ENCODE measurements around the gene OLFML2B. TPM values are rescaled to one million over a fixed set of nuclear protein-coding genes. Genes with fewer than 3 reads are reported as not detected.

The OLFML2B gene
- total and polyA plus RNA-seq, 2 of the 4 experiments (the other 2 are of a cell fraction) = 0.36 to 0.74 TPM

GRCh38 chr1:162038624-162039023 is 15.0 kb upstream of the OLFML2B start:
- ChIA-PET POLR2A (ENCODE audit: unreplicated experiment) (no interaction called here), CTCF (interaction anchor here (1.0 to 5.0 kb wide), 2 partner anchors 18 to 246 kb away, joined by 3 to 76 read pairs; no protein-coding TSS in a partner anchor)
- H3K4me2 ChIP-seq (ENCODE audit: low read depth, low read length) = no peak overlapping the region
- no peaks in the 10 kb centered on the region for H3K9me1 ChIP-seq (ENCODE audit: insufficient read depth, low read length)
- H2AK5ac ChIP-seq (ENCODE audit: low read depth, low read length) = no peak overlapping the region
- no peak overlapping the region for H4K8ac ChIP-seq (ENCODE audit: low read depth in 2 of 2, low read length in 2 of 2)
- no peaks in the 10 kb centered on the region for H3K4me1 ChIP-seq (ENCODE audit: control insufficient read depth, insufficient read depth, low read length)
- TF ChIP-seq POLR2A (IDR thresholded peaks at IDR 0.05; ENCODE audit: low read depth, low read length) (no peak), ELK1 (IDR thresholded peaks at IDR 0.05; ENCODE audit: borderline replicate concordance, low read depth, low read length) (no peak), MAFK (IDR thresholded peaks at IDR 0.05; ENCODE audit: low read depth, low read length) (no peak), CTCF (conservative IDR thresholded peaks at IDR 0.05; ENCODE audit: low read depth, low read length) (no peak), SMC3 (IDR thresholded peaks at IDR 0.05; ENCODE audit: low read depth, low read length) (no peak), RCOR1 (IDR thresholded peaks at IDR 0.05; ENCODE audit: insufficient replicate concordance, low read length) (no peak), USF2 (IDR thresholded peaks at IDR 0.05; ENCODE audit: low read depth, low read length) (no peak), MAZ (IDR thresholded peaks at IDR 0.05; ENCODE audit: borderline replicate concordance, low read depth, low read length) (no peak), MXI1 (IDR thresholded peaks at IDR 0.05; ENCODE audit: borderline replicate concordance, low read depth, low read length) (no peak), FOS (IDR thresholded peaks at IDR 0.05; ENCODE audit: low read depth, low read length) (no peak), NFE2L2 (IDR thresholded peaks at IDR 0.05; ENCODE audit: low read depth, low read length) (no peak), CEBPB (IDR thresholded peaks at IDR 0.05; ENCODE audit: low read depth, low read length) (no peak), RAD21 (IDR thresholded peaks at IDR 0.05; ENCODE audit: low read length) (no peak), BHLHE40 (IDR thresholded peaks at IDR 0.05; ENCODE audit: low read depth, low read length) (no peak), RFX5 (IDR thresholded peaks at IDR 0.05; ENCODE audit: low read depth, low read length) (no peak), CHD1 (IDR thresholded peaks at IDR 0.05; ENCODE audit: low read depth, low read length) (no peak)
- H3K4me3 ChIP-seq (ENCODE audit: insufficient read depth, low read depth, low read length) = no peak overlapping the region
- H2AK9ac ChIP-seq (replicated peaks; ENCODE audit: low read depth, low read length, poor library complexity) = no peak overlapping the region
- no TSS peak for BruUV-seq (replicated peaks)
- no peak overlapping the region for H2BK120ac ChIP-seq (ENCODE audit: low read depth, low read length)
- no peak overlapping the region for H2AFZ ChIP-seq (replicated peaks; ENCODE audit: low read length, poor library complexity)
- H3K9me3 ChIP-seq (ENCODE audit: control insufficient read depth, insufficient read depth, low read length) = no peaks in the 10 kb centered on the region
- WGBS, 2 experiments (ENCODE audit: extremely low coverage in 2 of 2, insufficient read length in 1 of 2) = no CpG with 5 or more reads among the region's 1 CpG
- no peaks in the 10 kb centered on the region for H3K36me3 ChIP-seq (ENCODE audit: control insufficient read depth, insufficient read depth, low read length)
- no peak overlapping the region for H4K91ac ChIP-seq (ENCODE audit: insufficient read depth, low read depth, low read length)
- intact Hi-C loops (cut with micrococcal nuclease) = no loop called here
- in situ Hi-C loops (cut with MboI; ENCODE audit: low sequenced_read_pairs) = loop anchor here (5.0 kb wide), 1 partner anchor 251 kb away; no protein-coding TSS in a partner anchor
- H2BK20ac ChIP-seq (ENCODE audit: low read depth, low read length) = no peak overlapping the region
- no peak overlapping the region for H2BK5ac ChIP-seq (ENCODE audit: low read depth, low read length, poor library complexity, severe bottlenecking)
- H3K23ac ChIP-seq (ENCODE audit: low read depth, low read length) = no peak overlapping the region
- no peak overlapping the region for H3K27ac ChIP-seq (ENCODE audit: insufficient read depth, low read length)
- ATAC-seq (ENCODE audit: low read depth) (no peak), DNase-seq (no peak)
- H3K14ac ChIP-seq (replicated peaks; ENCODE audit: low read depth, low read length) = no peak overlapping the region
- H3K18ac ChIP-seq (ENCODE audit: low read depth, low read length) = no peak overlapping the region
- H3K4ac ChIP-seq (ENCODE audit: low read depth, low read length) = no peak overlapping the region
- no peak overlapping the region for H2BK15ac ChIP-seq (ENCODE audit: low read depth, low read length)
- no peak overlapping the region for H3K9ac ChIP-seq (ENCODE audit: low read depth, low read length)
- no peak overlapping the region for H3K56ac ChIP-seq (ENCODE audit: extremely low read depth, insufficient read depth, low read length)
- H3K27me3 ChIP-seq (ENCODE audit: control insufficient read depth, insufficient read depth, low read length) = peaks cover 10% of the 10 kb centered on the region
- H4K20me1 ChIP-seq (ENCODE audit: insufficient read depth, low read length) = no peaks in the 10 kb centered on the region
- no peak overlapping the region for H4K5ac ChIP-seq (ENCODE audit: low read depth, low read length)
- no peaks in the 10 kb centered on the region for H3K79me1 ChIP-seq (ENCODE audit: low read depth in 1 of 2, low read length in 2 of 2)
- dilution Hi-C loops (cut with HindIII; ENCODE audit: low sequenced_read_pairs, unreplicated experiment) = no loop called here

Data from IMR-90 (cell line).